ENCODE results near the gene ATG13.

GRCh38 chr11:46694607-46695006 lies 77.3 kb downstream of the ATG13 start:
- TF ChIP-seq, protein P1, sequence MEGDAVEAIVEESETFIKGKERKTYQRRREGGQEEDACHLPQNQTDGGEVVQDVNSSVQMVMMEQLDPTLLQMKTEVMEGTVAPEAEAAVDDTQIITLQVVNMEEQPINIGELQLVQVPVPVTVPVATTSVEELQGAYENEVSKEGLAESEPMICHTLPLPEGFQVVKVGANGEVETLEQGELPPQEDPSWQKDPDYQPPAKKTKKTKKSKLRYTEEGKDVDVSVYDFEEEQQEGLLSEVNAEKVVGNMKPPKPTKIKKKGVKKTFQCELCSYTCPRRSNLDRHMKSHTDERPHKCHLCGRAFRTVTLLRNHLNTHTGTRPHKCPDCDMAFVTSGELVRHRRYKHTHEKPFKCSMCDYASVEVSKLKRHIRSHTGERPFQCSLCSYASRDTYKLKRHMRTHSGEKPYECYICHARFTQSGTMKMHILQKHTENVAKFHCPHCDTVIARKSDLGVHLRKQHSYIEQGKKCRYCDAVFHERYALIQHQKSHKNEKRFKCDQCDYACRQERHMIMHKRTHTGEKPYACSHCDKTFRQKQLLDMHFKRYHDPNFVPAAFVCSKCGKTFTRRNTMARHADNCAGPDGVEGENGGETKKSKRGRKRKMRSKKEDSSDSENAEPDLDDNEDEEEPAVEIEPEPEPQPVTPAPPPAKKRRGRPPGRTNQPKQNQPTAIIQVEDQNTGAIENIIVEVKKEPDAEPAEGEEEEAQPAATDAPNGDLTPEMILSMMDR (IDR thresholded peaks at IDR 0.05; ENCODE audit: low read length) = no peak
- no peak for TF ChIP-seq EZH2 (optimal IDR thresholded peaks at IDR 0.05; ENCODE audit: low read depth, low read length)

Measured in MM.1S (cell line).